Lower lobe of right lung (tissue), 2 donors: ENCODE results near the gene HUS1. TPM values are rescaled to one million over a fixed set of nuclear protein-coding genes. Genes with fewer than 3 reads are reported as not detected.
"Not testable (repeated sequence)": the region's sequence is repeated elsewhere in the genome, so short reads cannot be mapped to it uniquely, and the experiment has no call there.

Source experiments
- ATAC-seq, 2 donors: fragments of 200-7000 bp; cut with Tn5 transposase; one replicate each; pipeline ENCODE4 v1.9.1; 2020 to 2022; ENCODE audit warnings: mild to moderate bottlenecking in 2 of 2, moderate library complexity in 2 of 2
- DNase-seq: peaks from one replicate; pipeline ENCODE4 v3.0.0-alpha.2; 2020
- H3K27ac ChIP-seq: fragments of 200-600 bp; one replicate; pipeline ENCODE4 v1.8.0; 2022
- H3K27me3 ChIP-seq: fragments of 200-600 bp; one replicate; pipeline ENCODE4 v1.8.0; 2022; ENCODE audit warnings: low read depth
- H3K36me3 ChIP-seq: fragments of 200-600 bp; one replicate; pipeline ENCODE4 v1.8.0; 2022; ENCODE audit warnings: mild to moderate bottlenecking
- H3K4me1 ChIP-seq: fragments of 200-600 bp; one replicate; pipeline ENCODE4 v1.8.0; 2022
- H3K4me3 ChIP-seq: fragments of 200-600 bp; one replicate; pipeline ENCODE4 v1.8.0; 2022; ENCODE audit warnings: mild to moderate bottlenecking
- H3K9me3 ChIP-seq: fragments of 200-600 bp; one replicate; pipeline ENCODE4 v1.8.0; 2022
- CTCF ChIP-seq: fragments of 200-600 bp; IDR thresholded peaks from one replicate; pipeline ENCODE4 v1.8.0; 2022; ENCODE audit warnings: antibody characterized with exemption, mild to moderate bottlenecking
- intact Hi-C: fragments of 100-400 bp; cut with DNase I; formaldehyde crosslinking; loops from one replicate; pipeline ENCODE4 v1.11.0; 2022
- total RNA-seq: library from RNA; stranded (reverse); fragmentation: NEBNext Ultra II Directional; extraction: Animal tissue kit (Norgen Biotek cat#: 25700); gene quantifications from one replicate; pipeline ENCODE4 v1.2.1, GENCODE V29; 2021
- donor health status: DM: no; HTN: yes; CAD: no; lungs with severe emphysema.

The HUS1 gene
- total RNA-seq, 1 donor from 2014 or later: 39.2 TPM

DNA sequence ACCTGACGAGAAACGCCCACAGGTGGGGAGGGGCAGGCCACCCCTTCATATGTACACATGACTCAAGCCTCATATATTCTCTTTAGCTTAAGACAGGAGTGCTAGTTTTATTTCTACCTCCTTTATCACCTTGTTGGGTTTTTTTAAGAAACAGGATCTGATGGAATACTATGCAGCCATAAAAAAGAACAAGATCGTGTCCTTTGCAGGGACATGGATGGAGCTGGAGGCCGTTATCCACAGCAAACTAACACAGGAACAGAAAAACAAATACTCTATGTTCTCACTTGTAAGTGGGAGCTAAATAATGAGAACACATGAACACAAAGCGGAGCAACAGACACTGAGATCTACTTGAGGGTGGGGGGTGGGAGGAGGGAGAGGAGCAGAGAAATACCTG is 11.2 kb upstream of the HUS1 start:
- no peak overlapping the region for H3K4me3 ChIP-seq
- no peaks in the 10 kb centered on the region for H3K36me3 ChIP-seq
- ATAC-seq (no peak), DNase-seq (no peak)
- H3K9me3 ChIP-seq: no peaks in the 10 kb centered on the region
- intact Hi-C loops: no loop called here
- H3K27ac ChIP-seq: no peak overlapping the region
- H3K4me1 ChIP-seq: peaks cover 9% of the 10 kb centered on the region
- TF ChIP-seq CTCF: no peak
- H3K27me3 ChIP-seq: no peaks in the 10 kb centered on the region

DNA sequence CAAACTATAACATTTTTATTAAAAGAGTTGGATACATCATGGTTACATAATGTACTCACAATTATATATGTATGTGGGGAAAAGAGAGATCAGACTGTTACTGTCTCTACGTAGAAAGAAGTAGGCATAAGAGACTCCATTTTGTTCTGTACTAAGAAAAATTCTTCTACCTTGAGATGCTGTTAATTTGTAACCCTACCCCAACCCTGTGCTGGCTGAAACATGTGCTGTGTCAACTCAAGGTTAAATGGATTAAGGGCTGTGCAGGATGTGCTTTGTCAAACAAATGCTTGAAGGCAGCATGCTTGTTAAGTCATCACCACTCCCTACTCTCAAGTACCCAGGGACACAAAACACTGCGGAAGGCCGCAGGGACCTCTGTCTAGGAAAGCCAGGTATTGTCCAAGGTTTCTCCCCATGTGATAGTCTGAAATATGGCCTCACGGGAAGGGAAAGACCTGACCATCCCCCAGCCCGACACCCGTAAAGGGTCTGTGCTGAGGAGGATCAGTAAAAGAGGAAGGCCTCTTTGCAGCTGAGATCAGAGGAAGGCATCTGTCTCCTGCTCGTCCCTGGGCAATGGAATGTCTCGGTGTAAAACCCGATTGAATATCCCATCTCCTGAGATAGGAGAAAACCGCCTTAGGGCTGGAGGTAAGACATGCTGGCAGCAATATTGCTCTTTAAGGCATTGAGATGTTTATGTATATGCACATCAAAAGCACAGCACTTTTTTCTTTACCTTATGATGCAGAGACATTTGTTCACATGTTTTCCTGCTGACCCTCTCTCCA is 10.4 kb upstream of the HUS1 start:
- H3K4me1 ChIP-seq, H3K27me3 ChIP-seq, DNase-seq, H3K9me3 ChIP-seq, H3K36me3 ChIP-seq, ATAC-seq, H3K27ac ChIP-seq, intact Hi-C loops, H3K4me3 ChIP-seq: not testable (repeated sequence)

DNA sequence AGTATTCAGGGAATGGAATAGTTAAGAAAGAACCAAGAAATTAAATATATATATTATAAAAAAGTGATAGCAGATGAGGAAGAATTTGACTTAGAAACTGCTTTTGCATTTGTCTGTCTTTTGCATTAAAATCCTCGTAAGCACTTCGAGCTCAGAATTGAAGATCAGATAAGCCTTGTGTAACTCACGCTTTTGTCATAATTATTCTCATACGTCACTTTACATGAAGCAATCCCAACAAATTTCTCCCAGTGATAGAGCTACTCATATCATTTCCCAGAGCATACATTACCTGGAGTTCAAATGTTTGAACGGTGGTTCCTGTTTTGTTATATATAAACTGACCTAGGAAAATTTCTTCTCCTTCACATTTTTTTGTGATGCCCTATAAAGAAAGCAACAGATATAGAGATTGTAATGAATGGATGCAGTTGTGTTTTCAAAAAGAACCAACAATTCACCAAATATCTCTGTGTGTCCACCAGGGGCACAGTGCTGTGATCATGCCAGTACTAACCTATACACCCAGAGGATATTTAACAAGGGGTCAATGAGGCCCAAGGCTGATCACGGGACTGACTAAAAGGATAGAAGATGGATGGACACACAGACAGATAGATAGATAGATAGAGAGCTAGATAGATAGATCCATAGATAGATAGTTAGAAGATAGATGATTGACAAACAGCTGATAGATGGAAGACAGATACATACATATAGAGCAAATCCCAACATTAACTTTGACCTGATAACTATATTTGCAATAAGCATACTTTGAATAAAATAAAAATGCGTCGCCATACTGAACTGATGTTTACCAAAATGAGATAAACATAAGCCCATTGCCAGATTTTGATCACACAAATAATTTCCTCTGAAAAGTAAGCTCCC is 9.3 kb upstream of the HUS1 start:
- H3K27ac ChIP-seq: no peak overlapping the region
- H3K4me3 ChIP-seq: no peak overlapping the region
- intact Hi-C loops: no loop called here
- DNase-seq: no peak
- no peaks in the 10 kb centered on the region for H3K9me3 ChIP-seq
- ATAC-seq: no peak
- no peaks in the 10 kb centered on the region for H3K27me3 ChIP-seq
- peaks cover 9% of the 10 kb centered on the region for H3K4me1 ChIP-seq
- no peaks in the 10 kb centered on the region for H3K36me3 ChIP-seq
- TF ChIP-seq CTCF: no peak

DNA sequence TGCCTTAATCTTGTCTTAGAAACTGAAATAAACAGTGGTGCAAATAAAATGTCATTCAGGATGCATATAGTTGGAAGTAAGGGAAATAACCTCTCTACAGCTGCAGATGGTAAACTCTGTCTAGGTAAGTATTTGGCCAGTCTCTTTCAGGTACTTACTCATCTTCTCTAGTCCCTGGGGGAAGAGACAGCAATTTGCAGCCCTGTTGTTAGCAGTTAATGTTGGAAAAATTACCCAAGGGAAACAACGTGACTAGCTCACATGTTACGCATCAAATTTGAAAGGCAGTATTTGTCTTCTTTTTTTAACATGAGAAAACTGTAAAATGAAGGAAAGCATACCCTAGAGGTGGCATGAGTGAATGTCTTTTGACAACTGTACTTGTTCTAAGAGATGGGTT is 3.2 kb upstream of the HUS1 start:
- TF ChIP-seq CTCF: no peak
- no peak for ATAC-seq

GRCh38 chr7:47980648-47981047 is 1.2 kb upstream of the HUS1 start:
- H3K27me3 ChIP-seq, ATAC-seq, DNase-seq, H3K4me3 ChIP-seq, H3K27ac ChIP-seq, intact Hi-C loops, H3K9me3 ChIP-seq: not testable (repeated sequence)
- Histone ChIP-seq H3K4me1 (peaks cover 18% of the 10 kb centered on the region), H3K36me3 (peaks cover 29% of the 10 kb centered on the region)

More for the DNA sequence above, 3.2 kb upstream of the HUS1 start:
- intact Hi-C loops: no loop called here
- Histone ChIP-seq H3K27ac (no peak overlapping the region), H3K9me3 (no peaks in the 10 kb centered on the region), H3K4me1 (peaks cover 17% of the 10 kb centered on the region), H3K4me3 (no peak overlapping the region), H3K27me3 (no peaks in the 10 kb centered on the region), H3K36me3 (peaks cover 10% of the 10 kb centered on the region)
- DNase-seq: no peak

DNA sequence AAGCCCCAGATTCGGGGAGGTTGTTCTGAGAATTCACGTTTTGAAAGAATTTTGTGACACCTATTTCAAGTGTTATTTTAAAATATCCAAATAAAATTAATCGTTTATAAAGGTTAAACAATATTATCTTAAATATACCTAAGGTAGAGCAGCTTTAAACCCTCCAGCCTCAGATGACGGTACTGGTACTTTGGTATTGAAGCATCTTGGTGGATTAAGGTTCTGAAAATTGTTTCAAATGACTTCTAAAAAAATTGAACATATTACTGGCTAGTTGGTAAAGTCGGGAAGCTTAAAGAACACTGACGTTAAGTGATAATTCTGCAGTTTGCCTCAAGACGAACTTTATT is 392 bp upstream of the HUS1 start:
- Histone ChIP-seq H3K4me1 (peaks cover 18% of the 10 kb centered on the region), H3K36me3 (peaks cover 38% of the 10 kb centered on the region), H3K4me3 (peak overlapping the region; percentile 75), H3K9me3 (no peaks in the 10 kb centered on the region), H3K27ac (peak overlapping the region; percentile 84), H3K27me3 (no peaks in the 10 kb centered on the region)
- TF ChIP-seq CTCF: no peak
- intact Hi-C loops: no loop called here
- no peak for DNase-seq
- ATAC-seq: no peak
